ENCODE data around the gene GIT2.
"Not testable (repeated sequence)": the region's sequence is repeated elsewhere in the genome, so short reads cannot be mapped to it uniquely, and the experiment has no call there.

Gene GIT2

GRCh38 chr12:110006115-110006514 lies 9.9 kb upstream of the GIT2 start:
- no peak for DNase-seq

GRCh38 chr12:110005319-110005973 lies 9.3 kb upstream of the GIT2 start:
- no peak for DNase-seq

- DNase-seq, result no peak
Observed at GRCh38 chr12:110004598-110004997, 8.4 kb upstream of the GIT2 start.

- DNase-seq, result no peak
Observed at GRCh38 chr12:110002676-110003515, 6.7 kb upstream of the GIT2 start.

- DNase-seq, result no peak
Observed at GRCh38 chr12:110001596-110001995, 5.4 kb upstream of the GIT2 start.

GRCh38 chr12:109999983-110000505 lies 3.9 kb upstream of the GIT2 start:
- DNase-seq, result peak in 3 of 58 donors; percentile 2 to 26 (median 13)

- peak in 2 of 58 donors; percentile 29 to 31 for DNase-seq
Observed at GRCh38 chr12:109999649-109999971, 3.4 kb upstream of the GIT2 start.

- peak; percentile 43 to 94 (median 86) for DNase-seq
Observed at GRCh38 chr12:109998904-109999648, 2.9 kb upstream of the GIT2 start, which contains the start of gene ANKRD13A. Gene ANKRD13A, plus strand, starts transcription at chr12:109999430. Its CDS starts 259 bp downstream, at chr12:109999689.

- no peak for DNase-seq
Observed at GRCh38 chr12:109998241-109998903, 2.2 kb upstream of the GIT2 start.

- no peak for DNase-seq
Observed at GRCh38 chr12:109997393-109997792, 1.2 kb upstream of the GIT2 start.

- no peak for DNase-seq
Observed at GRCh38 chr12:109996483-109996853, 300 bp upstream of the GIT2 start.

GRCh38 chr12:109995361-109995685 lies 845 bp downstream of the GIT2 start:
- peak in 1 of 58 donors; percentile 6 for DNase-seq

- DNase-seq, result no peak
Observed at GRCh38 chr12:109994401-109995175, 1.6 kb downstream of the GIT2 start.

- DNase-seq, result no peak
Observed at GRCh38 chr12:109993091-109993490, 3.1 kb downstream of the GIT2 start.

- no peak for DNase-seq
Observed at GRCh38 chr12:109991586-109991985, 4.6 kb downstream of the GIT2 start.

GRCh38 chr12:109989380-109989779 lies 6.8 kb downstream of the GIT2 start:
- no peak for DNase-seq

GRCh38 chr12:109988903-109989302 lies 7.3 kb downstream of the GIT2 start:
- DNase-seq, result no peak

GRCh38 chr12:109988274-109988673 lies 7.9 kb downstream of the GIT2 start:
- DNase-seq, result no peak

GRCh38 chr12:109987615-109988014 lies 8.6 kb downstream of the GIT2 start:
- no peak for DNase-seq

- DNase-seq, result not testable (repeated sequence)
Observed at GRCh38 chr12:109986236-109986635, 9.9 kb downstream of the GIT2 start.
